Measurements from ENCODE around the gene SNRNP200.

DNA sequence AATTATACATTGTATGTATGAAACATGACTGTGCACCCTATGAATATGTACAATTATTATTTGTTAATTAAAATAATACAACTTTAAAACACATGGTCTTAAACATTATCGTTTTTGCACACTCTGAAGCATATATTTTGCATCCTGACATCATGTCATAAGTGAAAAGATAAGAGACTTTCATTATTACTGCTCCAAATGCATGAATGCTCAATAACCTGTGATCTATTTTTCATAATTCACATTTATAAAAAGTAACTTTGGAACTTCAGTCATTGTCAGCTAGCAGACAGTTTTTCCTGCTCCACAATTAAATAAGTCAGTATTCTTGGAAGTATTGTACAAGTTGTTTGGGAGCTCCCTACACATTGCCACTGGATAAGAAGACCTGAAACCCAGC is 18.5 kb upstream of the SNRNP200 start:
- TF ChIP-seq, protein P1, sequence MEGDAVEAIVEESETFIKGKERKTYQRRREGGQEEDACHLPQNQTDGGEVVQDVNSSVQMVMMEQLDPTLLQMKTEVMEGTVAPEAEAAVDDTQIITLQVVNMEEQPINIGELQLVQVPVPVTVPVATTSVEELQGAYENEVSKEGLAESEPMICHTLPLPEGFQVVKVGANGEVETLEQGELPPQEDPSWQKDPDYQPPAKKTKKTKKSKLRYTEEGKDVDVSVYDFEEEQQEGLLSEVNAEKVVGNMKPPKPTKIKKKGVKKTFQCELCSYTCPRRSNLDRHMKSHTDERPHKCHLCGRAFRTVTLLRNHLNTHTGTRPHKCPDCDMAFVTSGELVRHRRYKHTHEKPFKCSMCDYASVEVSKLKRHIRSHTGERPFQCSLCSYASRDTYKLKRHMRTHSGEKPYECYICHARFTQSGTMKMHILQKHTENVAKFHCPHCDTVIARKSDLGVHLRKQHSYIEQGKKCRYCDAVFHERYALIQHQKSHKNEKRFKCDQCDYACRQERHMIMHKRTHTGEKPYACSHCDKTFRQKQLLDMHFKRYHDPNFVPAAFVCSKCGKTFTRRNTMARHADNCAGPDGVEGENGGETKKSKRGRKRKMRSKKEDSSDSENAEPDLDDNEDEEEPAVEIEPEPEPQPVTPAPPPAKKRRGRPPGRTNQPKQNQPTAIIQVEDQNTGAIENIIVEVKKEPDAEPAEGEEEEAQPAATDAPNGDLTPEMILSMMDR (IDR thresholded peaks at IDR 0.05), result no peak
- TF ChIP-seq POLR2A (IDR thresholded peaks at IDR 0.05), result no peak
